Activated T-cell treated with anti-CD3 and anti-CD28 coated beads for 4 hours (primary cell): ENCODE measurements around the gene ACR.
"Not testable (repeated sequence)": the region's sequence is repeated elsewhere in the genome, so short reads cannot be mapped to it uniquely, and the experiment has no call there.

Source experiments
- DNase-seq: peaks from one replicate; pipeline ENCODE4 v3.0.0-alpha.2; 2020

Gene ACR

GRCh38 chr22:50783880-50784276 is 45.9 kb downstream of the ACR start:
- not testable (repeated sequence) for DNase-seq

DNA sequence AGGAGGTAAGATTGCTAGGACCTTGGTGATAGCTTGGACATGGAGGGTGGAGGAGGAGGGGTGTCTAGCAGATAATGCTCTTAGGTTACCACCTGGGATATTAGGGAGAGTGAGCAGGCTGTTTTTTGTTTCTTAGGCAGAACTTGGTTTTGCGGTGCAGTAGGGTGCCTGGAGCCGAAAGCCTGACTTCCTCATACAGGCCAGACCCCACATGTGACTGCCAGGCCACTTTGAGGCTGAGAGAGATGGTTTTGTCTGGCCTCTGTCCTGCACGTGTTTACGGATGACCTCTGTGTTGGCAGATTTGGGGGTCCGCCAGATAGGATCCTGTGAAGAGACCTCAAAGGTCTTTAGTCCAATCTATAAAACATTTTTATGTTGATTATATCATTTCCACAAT is 47.3 kb downstream of the ACR start:
- not testable (repeated sequence) for DNase-seq

DNA sequence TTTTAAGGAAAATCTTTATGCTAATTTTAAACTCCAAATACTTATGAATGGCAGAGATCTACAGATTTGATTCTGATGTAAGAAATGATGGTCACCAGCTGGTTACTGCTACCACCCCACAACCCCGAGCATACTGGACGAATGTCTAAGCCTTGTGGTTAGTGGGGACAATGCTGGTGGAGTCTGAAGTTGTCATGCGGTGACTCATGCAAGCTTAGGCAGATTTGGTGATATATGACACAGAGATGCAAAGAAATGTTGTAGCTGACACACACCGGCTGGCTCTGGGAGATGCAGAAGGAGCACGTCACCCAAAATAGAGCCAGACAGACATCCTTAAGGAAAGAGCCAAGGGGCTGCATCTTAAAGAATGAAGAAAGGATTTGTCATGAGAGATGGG is 48.9 kb downstream of the ACR start:
- DNase-seq: not testable (repeated sequence)
